Stimulated activated CD8-positive, alpha-beta memory T cell treated with anti-CD3 and anti-CD28 coated beads, Interleukin-4, amount 100 ng/mL, for 24 hours (primary cell): ENCODE results near the gene POC1B.

Experiments
- DNase-seq: peaks from one replicate; pipeline ENCODE4 v3.0.0-alpha.2; 2020; ENCODE audit warnings: low read depth

The POC1B gene

GRCh38 chr12:89418228-89418910 is 107.5 kb downstream of the POC1B start:
- DNase-seq: no peak

GRCh38 chr12:89417246-89417977 is 108.4 kb downstream of the POC1B start:
- no peak for DNase-seq

- no peak for DNase-seq
Measured at GRCh38 chr12:89416049-89416792, 109.6 kb downstream of the POC1B start.

- DNase-seq: no peak
Measured at GRCh38 chr12:89414851-89415250, 111.0 kb downstream of the POC1B start.

GRCh38 chr12:89414322-89414721 is 111.5 kb downstream of the POC1B start:
- DNase-seq: no peak

- no peak for DNase-seq
Measured at GRCh38 chr12:89413234-89413633, 112.6 kb downstream of the POC1B start.

- no peak for DNase-seq
Measured at GRCh38 chr12:89412665-89413064, 113.2 kb downstream of the POC1B start.

- no peak for DNase-seq
Measured at GRCh38 chr12:89411846-89412245, 114.0 kb downstream of the POC1B start.

- no peak for DNase-seq
Measured at GRCh38 chr12:89411234-89411633, 114.6 kb downstream of the POC1B start.

- no peak for DNase-seq
Measured at GRCh38 chr12:89405626-89406345, 120.1 kb downstream of the POC1B start.

GRCh38 chr12:89401433-89402058 is 124.3 kb downstream of the POC1B start:
- DNase-seq: no peak

- DNase-seq: no peak
Measured at GRCh38 chr12:89400415-89400814, 125.4 kb downstream of the POC1B start.

GRCh38 chr12:89395712-89396111 is 130.1 kb downstream of the POC1B start:
- no peak for DNase-seq

- no peak for DNase-seq
Measured at GRCh38 chr12:89393551-89394121, 132.2 kb downstream of the POC1B start.

- DNase-seq: no peak
Measured at GRCh38 chr12:89392391-89392790, 133.5 kb downstream of the POC1B start.

- no peak for DNase-seq
Measured at GRCh38 chr12:89391726-89392336, 134.0 kb downstream of the POC1B start.

GRCh38 chr12:89390802-89391673 is 134.8 kb downstream of the POC1B start:
- no peak for DNase-seq

- no peak for DNase-seq
Measured at GRCh38 chr12:89389755-89390661, 135.8 kb downstream of the POC1B start.

GRCh38 chr12:89386138-89386537 is 139.7 kb downstream of the POC1B start:
- DNase-seq: no peak
